Activated CD8-positive, alpha-beta memory T cell treated with anti-CD3 and anti-CD28 coated beads for 4 hours (primary cell): Measurements from ENCODE around the gene MSANTD1.
"Not testable (repeated sequence)": the region's sequence is repeated elsewhere in the genome, so short reads cannot be mapped to it uniquely, and the experiment has no call there.

Experiments used
- DNase-seq, 2 donors: peaks; one replicate each; pipeline ENCODE4 v3.0.0-alpha.2; 2020; ENCODE audit warnings: low read depth in 2 of 2

The MSANTD1 gene

GRCh38 chr4:3288571-3289094, 39.7 kb downstream of the MSANTD1 start:
- no peak for DNase-seq

GRCh38 chr4:3290476-3290875, 41.5 kb downstream of the MSANTD1 start:
- DNase-seq = no peak

- no peak for DNase-seq
Observed at GRCh38 chr4:3290889-3291321, 41.9 kb downstream of the MSANTD1 start.

- DNase-seq = no peak
Observed at GRCh38 chr4:3291411-3291968, 42.5 kb downstream of the MSANTD1 start.

- no peak for DNase-seq
Observed at GRCh38 chr4:3291969-3292570, 43.1 kb downstream of the MSANTD1 start.

- DNase-seq = peak; percentile 69 to 70
Observed at GRCh38 chr4:3292571-3293400, 43.8 kb downstream of the MSANTD1 start, which contains the start of gene RGS12. Gene RGS12 (plus strand): TSS chr4:3293021. CDS start chr4:3316171, 23,150 bp downstream.

GRCh38 chr4:3293401-3294391, 44.7 kb downstream of the MSANTD1 start:
- no peak for DNase-seq

- DNase-seq = no peak
Observed at GRCh38 chr4:3294401-3295241, 45.7 kb downstream of the MSANTD1 start.

- no peak for DNase-seq
Observed at GRCh38 chr4:3295837-3296624, 47.1 kb downstream of the MSANTD1 start.

- no peak for DNase-seq
Observed at GRCh38 chr4:3296651-3297050, 47.7 kb downstream of the MSANTD1 start.

GRCh38 chr4:3297066-3297859, 48.3 kb downstream of the MSANTD1 start:
- no peak for DNase-seq

- no peak for DNase-seq
Observed at GRCh38 chr4:3299122-3299975, 50.4 kb downstream of the MSANTD1 start.

- DNase-seq = no peak
Observed at GRCh38 chr4:3299976-3300671, 51.2 kb downstream of the MSANTD1 start.

GRCh38 chr4:3300882-3301281, 51.9 kb downstream of the MSANTD1 start:
- DNase-seq = not testable (repeated sequence)

GRCh38 chr4:3301450-3302172, 52.7 kb downstream of the MSANTD1 start:
- no peak for DNase-seq

GRCh38 chr4:3302173-3302785, 53.3 kb downstream of the MSANTD1 start:
- DNase-seq = peak; percentile 52 to 59
